SK-N-SH (cell line): Measurements from ENCODE around the gene VIL1. TPM values are rescaled to one million over a fixed set of nuclear protein-coding genes. Genes with fewer than 3 reads are reported as not detected.

Experiments used
- CTCF ChIA-PET: fragments of 300-600, 350-600 bp; formaldehyde crosslinking; extraction: SDS; loops from one replicate; lab custom pipeline; 2021; lab: Yijun Ruan, JAX
- POLR2A ChIA-PET: fragments of 350-600 bp; sonication (Branson Sonifier 250); formaldehyde crosslinking; extraction: SDS; loops from one replicate; lab custom pipeline; 2020; ENCODE audit warnings: antibody characterized with exemption, inconsistent platforms; lab: Yijun Ruan, JAX
- DNase-seq: peaks from one replicate; pipeline ENCODE4 v3.0.0; 2012
- H2AFZ ChIP-seq: fragments of 200-600 bp; sonication (generic); 2 replicates; pipeline ENCODE4 v1.8.1; 2016; ENCODE audit warnings: antibody characterized with exemption, mild to moderate bottlenecking, low read depth
- H3F3A ChIP-seq: fragments of 200-600 bp; sonication (generic); replicated peaks from 2 replicates; pipeline ENCODE3; 2016; ENCODE audit warnings: antibody characterized with exemption, mild to moderate bottlenecking; ENCODE audit not compliant: insufficient read depth
- H3K27ac ChIP-seq, 2 experiments: fragments of 200-500 bp in 1 of 2; fragments of 200-600 bp in 1 of 2; sonication (Bioruptor generic) in 1 of 2; sonication (generic), shearing (Covaris generic) in 1 of 2; 2 replicates each; pipeline versions ENCODE4 v1.5.1 to v1.6.1; 2014 to 2016; ENCODE audit warnings: low read depth in 2 of 2, inconsistent platforms in 1 of 2, low read length in 1 of 2, mild to moderate bottlenecking in 1 of 2, mixed read lengths in 1 of 2
- H3K27me3 ChIP-seq: fragments of 200-600 bp; sonication (generic), shearing (Covaris generic); 2 replicates; pipeline ENCODE4 v1.6.1; 2016; ENCODE audit warnings: mixed run types; ENCODE audit not compliant: insufficient read depth
- H3K36me3 ChIP-seq, 2 experiments: fragments of 200-500 bp in 1 of 2; fragments of 200-600 bp in 1 of 2; sonication (Bioruptor generic) in 1 of 2; sonication (generic) in 1 of 2; replicated peaks in 1 of 2; 2 replicates each; pipeline versions ENCODE3 to v1.5.1; 2014 to 2016; ENCODE audit warnings: low read length in 1 of 2, mild to moderate bottlenecking in 1 of 2; ENCODE audit not compliant: insufficient read depth in 2 of 2, control insufficient read depth in 1 of 2
- H3K4me1 ChIP-seq, 2 experiments: fragments of 200-500 bp in 1 of 2; fragments of 200-600 bp in 1 of 2; sonication (Bioruptor generic) in 1 of 2; sonication (generic), shearing (Covaris generic) in 1 of 2; 2 replicates each; pipeline versions ENCODE4 v1.5.1 to v1.6.1; 2014 to 2016; ENCODE audit warnings: low read depth in 1 of 2, low read length in 1 of 2, mixed run types in 1 of 2; ENCODE audit not compliant: insufficient read depth in 2 of 2, control insufficient read depth in 1 of 2
- H3K4me2 ChIP-seq: fragments of 200-600 bp; sonication (generic), shearing (Covaris generic); 2 replicates; pipeline ENCODE4 v1.6.1; 2017; ENCODE audit warnings: mixed run types
- H3K4me3 ChIP-seq, 2 experiments: fragments of 200-500 bp in 1 of 2; fragments of 200-600 bp in 1 of 2; sonication (Bioruptor generic) in 1 of 2; sonication (generic), shearing (Covaris generic) in 1 of 2; 2 replicates each; pipeline versions ENCODE4 v1.5.1 to v1.8.1; 2014 to 2016; ENCODE audit warnings: low read depth in 2 of 2, inconsistent platforms in 1 of 2, low read length in 1 of 2, mild to moderate bottlenecking in 1 of 2, mixed read lengths in 1 of 2, moderate library complexity in 1 of 2
- H3K79me2 ChIP-seq: fragments of 200-600 bp; sonication (generic); 2 replicates; pipeline ENCODE4 v1.8.1; 2017; ENCODE audit warnings: mild to moderate bottlenecking; ENCODE audit not compliant: insufficient read depth
- H3K9ac ChIP-seq: fragments of 200-600 bp; sonication (generic); 2 replicates; pipeline ENCODE4 v1.6.1; 2017; ENCODE audit warnings: mixed run types
- H3K9me2 ChIP-seq: fragments of 200-600 bp; sonication (generic); 2 replicates; pipeline ENCODE4 v1.6.1; 2017; ENCODE audit warnings: mixed run types
- H3K9me3 ChIP-seq: fragments of 200-600 bp; sonication (generic); 2 replicates; pipeline ENCODE4 v1.6.1; 2017; ENCODE audit warnings: mixed run types, mild to moderate bottlenecking, moderate library complexity
- H4K20me1 ChIP-seq: fragments of 200-600 bp; sonication (generic); 2 replicates; pipeline ENCODE4 v1.6.1; 2017; ENCODE audit warnings: mild to moderate bottlenecking, mixed run types; ENCODE audit not compliant: insufficient read depth
- CTCF ChIP-seq: fragments of 200-600 bp; sonication (generic); IDR thresholded peaks from 2 replicates; pipeline ENCODE4 v1.6.1; 2017; ENCODE audit warnings: antibody characterized with exemption, mild to moderate bottlenecking, moderate library complexity
- FOSL2 ChIP-seq: IDR thresholded peaks from 2 replicates; pipeline ENCODE4 v1.4.0; 2012; ENCODE audit warnings: low read depth, mild to moderate bottlenecking, moderate library complexity, borderline replicate concordance
- FOXJ3 ChIP-seq: sonication (generic); formaldehyde crosslinking; IDR thresholded peaks from 2 replicates; pipeline ENCODE4 v1.5.1; 2020; ENCODE audit warnings: mild to moderate bottlenecking, missing genetic modification reagents
- FOXM1 ChIP-seq: IDR thresholded peaks from 2 replicates; pipeline ENCODE4 v1.4.0; 2012; ENCODE audit warnings: low read depth, mild to moderate bottlenecking
- GABPA ChIP-seq: IDR thresholded peaks from 2 replicates; pipeline ENCODE4 v1.4.0; 2012; ENCODE audit warnings: low read depth, mild to moderate bottlenecking
- GATA2 ChIP-seq: sonication (generic); formaldehyde crosslinking; IDR thresholded peaks from 2 replicates; pipeline ENCODE4 v1.5.0; 2020; ENCODE audit warnings: mild to moderate bottlenecking, missing genetic modification reagents
- MEF2A ChIP-seq: IDR thresholded peaks from 2 replicates; pipeline ENCODE4 v1.4.0; 2012; ENCODE audit warnings: low read depth, borderline replicate concordance
- NFIC ChIP-seq: IDR thresholded peaks from 2 replicates; pipeline ENCODE4 v1.4.0; 2012; ENCODE audit warnings: borderline replicate concordance
- POLR2AphosphoS5 ChIP-seq: IDR thresholded peaks from 2 replicates; pipeline ENCODE4 v1.6.1; 2012; ENCODE audit warnings: low read depth, low read length
- RAD21 ChIP-seq: IDR thresholded peaks from 2 replicates; pipeline ENCODE4 v1.6.1; 2012; ENCODE audit warnings: mild to moderate bottlenecking, low read length
- RFX5 ChIP-seq: IDR thresholded peaks from 2 replicates; pipeline ENCODE4 v1.6.1; 2012; ENCODE audit warnings: mild to moderate bottlenecking, improper control_type of control experiment, low read length
- SMC3 ChIP-seq: IDR thresholded peaks from 2 replicates; pipeline ENCODE4 v1.6.1; 2012; ENCODE audit warnings: low read depth, low read length, improper control_type of control experiment
- TAF1 ChIP-seq: IDR thresholded peaks from 2 replicates; pipeline ENCODE4 v1.6.1; 2012; ENCODE audit warnings: low read depth, mild to moderate bottlenecking, low read length, moderate library complexity, borderline replicate concordance
- TCF12 ChIP-seq: IDR thresholded peaks from 2 replicates; pipeline ENCODE4 v1.4.0; 2012
- YY1 ChIP-seq: IDR thresholded peaks from 2 replicates; pipeline ENCODE4 v1.4.0; 2012; ENCODE audit warnings: low read depth, mild to moderate bottlenecking
- WGBS: methylation state at CpG from one replicate; pipeline ENCODE4 v1.1.6; 2017; ENCODE audit warnings: low lambda C conversion rate; 5-methylcytosine and 5-hydroxymethylcytosine counted together
- polyA plus RNA-seq, 3 experiments: library from polyadenylated mRNA; depleted of rRNA; stranded (reverse); fragments of >200 nt; gene quantifications; 2 replicates each; pipeline ENCODE4 v1.2.3, GENCODE V29; 2012
- TF ChIP-seq, protein P1 (sequence below): IDR thresholded peaks from 2 replicates; pipeline ENCODE4 v1.4.0; 2012; ENCODE audit warnings: low read depth
- TF ChIP-seq, protein P2 (sequence below): IDR thresholded peaks from 2 replicates; pipeline ENCODE4 v1.4.0; 2012; ENCODE audit warnings: low read depth, borderline replicate concordance
- TF ChIP-seq, protein P3 (sequence below): IDR thresholded peaks from 2 replicates; pipeline ENCODE4 v1.4.0; 2012; ENCODE audit warnings: low read depth, borderline replicate concordance
- TF ChIP-seq, protein P4 (sequence below): fragments of 150-350 bp; IDR thresholded peaks from 2 replicates; pipeline ENCODE4 v1.6.1; 2017; ENCODE audit warnings: antibody characterized with exemption, low read length, low read depth, borderline replicate concordance

VIL1 gene
- polyA plus RNA-seq, 1 of the 3 experiments (the other 2 are of a cell fraction), result under 0.01 TPM

GRCh38 chr2:218478544-218478943 lies 59.6 kb downstream of the VIL1 start:
- no peaks in the 10 kb centered on the region for H3K79me2 ChIP-seq
- H3K9me3 ChIP-seq, result no peaks in the 10 kb centered on the region
- 84% methylated on average over 2 of the region's 2 CpGs for WGBS
- no peak for DNase-seq
- no peaks in the 10 kb centered on the region for H3K9me2 ChIP-seq
- no peaks in the 10 kb centered on the region; a peak in 1 of 4 replicates for H3K4me1 ChIP-seq
- peaks cover 43 to 50% of the 10 kb centered on the region in 2 experiments for H3K36me3 ChIP-seq
- peaks cover 6% of the 10 kb centered on the region for H3F3A ChIP-seq
- H3K27ac ChIP-seq, result peak overlapping the region in 1 of 2 experiments; percentile 16; a peak in 1 of 4 replicates
- no peak overlapping the region for H3K9ac ChIP-seq
- no peak overlapping the region for H3K4me2 ChIP-seq
- H4K20me1 ChIP-seq, result no peaks in the 10 kb centered on the region
- TF ChIP-seq, protein P1, sequence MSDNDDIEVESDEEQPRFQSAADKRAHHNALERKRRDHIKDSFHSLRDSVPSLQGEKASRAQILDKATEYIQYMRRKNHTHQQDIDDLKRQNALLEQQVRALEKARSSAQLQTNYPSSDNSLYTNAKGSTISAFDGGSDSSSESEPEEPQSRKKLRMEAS, result no peak
- TF ChIP-seq CTCF (no peak), NFIC (no peak), FOXM1 (no peak), GABPA (no peak), FOSL2 (no peak), YY1 (no peak), SMC3 (no peak), RAD21 (no peak), FOXJ3 (CRISPR knock-in tag) (no peak), GATA2 (CRISPR knock-in tag) (no peak), RFX5 (no peak), POLR2AphosphoS5 (no peak), TCF12 (no peak), MEF2A (no peak), TAF1 (no peak)
- TF ChIP-seq, protein P2, sequence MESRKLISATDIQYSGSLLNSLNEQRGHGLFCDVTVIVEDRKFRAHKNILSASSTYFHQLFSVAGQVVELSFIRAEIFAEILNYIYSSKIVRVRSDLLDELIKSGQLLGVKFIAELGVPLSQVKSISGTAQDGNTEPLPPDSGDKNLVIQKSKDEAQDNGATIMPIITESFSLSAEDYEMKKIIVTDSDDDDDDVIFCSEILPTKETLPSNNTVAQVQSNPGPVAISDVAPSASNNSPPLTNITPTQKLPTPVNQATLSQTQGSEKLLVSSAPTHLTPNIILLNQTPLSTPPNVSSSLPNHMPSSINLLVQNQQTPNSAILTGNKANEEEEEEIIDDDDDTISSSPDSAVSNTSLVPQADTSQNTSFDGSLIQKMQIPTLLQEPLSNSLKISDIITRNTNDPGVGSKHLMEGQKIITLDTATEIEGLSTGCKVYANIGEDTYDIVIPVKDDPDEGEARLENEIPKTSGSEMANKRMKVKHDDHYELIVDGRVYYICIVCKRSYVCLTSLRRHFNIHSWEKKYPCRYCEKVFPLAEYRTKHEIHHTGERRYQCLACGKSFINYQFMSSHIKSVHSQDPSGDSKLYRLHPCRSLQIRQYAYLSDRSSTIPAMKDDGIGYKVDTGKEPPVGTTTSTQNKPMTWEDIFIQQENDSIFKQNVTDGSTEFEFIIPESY, result no peak
- TF ChIP-seq, protein P3, sequence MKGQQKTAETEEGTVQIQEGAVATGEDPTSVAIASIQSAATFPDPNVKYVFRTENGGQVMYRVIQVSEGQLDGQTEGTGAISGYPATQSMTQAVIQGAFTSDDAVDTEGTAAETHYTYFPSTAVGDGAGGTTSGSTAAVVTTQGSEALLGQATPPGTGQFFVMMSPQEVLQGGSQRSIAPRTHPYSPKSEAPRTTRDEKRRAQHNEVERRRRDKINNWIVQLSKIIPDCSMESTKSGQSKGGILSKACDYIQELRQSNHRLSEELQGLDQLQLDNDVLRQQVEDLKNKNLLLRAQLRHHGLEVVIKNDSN, result no peak
- TF ChIP-seq, protein P4, sequence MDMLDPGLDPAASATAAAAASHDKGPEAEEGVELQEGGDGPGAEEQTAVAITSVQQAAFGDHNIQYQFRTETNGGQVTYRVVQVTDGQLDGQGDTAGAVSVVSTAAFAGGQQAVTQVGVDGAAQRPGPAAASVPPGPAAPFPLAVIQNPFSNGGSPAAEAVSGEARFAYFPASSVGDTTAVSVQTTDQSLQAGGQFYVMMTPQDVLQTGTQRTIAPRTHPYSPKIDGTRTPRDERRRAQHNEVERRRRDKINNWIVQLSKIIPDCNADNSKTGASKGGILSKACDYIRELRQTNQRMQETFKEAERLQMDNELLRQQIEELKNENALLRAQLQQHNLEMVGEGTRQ, result no peak
- no peak overlapping the region for H3K4me3 ChIP-seq
- ChIA-PET POLR2A (no interaction called here), CTCF (interaction anchor here (2.8 kb wide), 1 partner anchor 13 kb away, joined by 10 read pairs; no protein-coding TSS in a partner anchor)
- no peaks in the 10 kb centered on the region for H3K27me3 ChIP-seq
- H2AFZ ChIP-seq, result no peak overlapping the region
